Middle frontal gyrus (tissue), 1 donor: ENCODE measurements around the gene CAPN15.
"Not testable (repeated sequence)": the region's sequence is repeated elsewhere in the genome, so short reads cannot be mapped to it uniquely, and the experiment has no call there.

Experiments used
- DNase-seq: peaks from one replicate; pipeline ENCODE4 v3.0.0-alpha.2; 2015; ENCODE audit warnings: low spot score; ENCODE audit errors: extremely low spot score

The CAPN15 gene

DNA sequence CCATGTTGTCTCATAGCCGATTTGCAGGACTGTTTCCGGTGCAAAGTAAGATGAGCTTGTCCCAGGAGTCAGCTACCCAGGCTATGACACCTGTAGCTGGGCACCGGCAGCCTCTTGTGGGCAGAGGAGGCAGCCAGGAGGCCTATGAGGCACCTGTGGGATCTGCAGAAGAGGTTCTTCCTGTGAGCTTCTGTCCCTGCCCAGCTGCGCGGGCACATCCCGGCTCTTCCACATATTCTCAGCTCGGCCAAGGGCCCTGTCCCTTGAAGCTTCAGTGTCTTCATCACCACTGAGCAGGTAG is 21.3 kb upstream of the CAPN15 start:
- DNase-seq: no peak

- DNase-seq: not testable (repeated sequence)
Observed at GRCh38 chr16:507527-507926, 20.0 kb upstream of the CAPN15 start.

- DNase-seq: no peak
Observed at GRCh38 chr16:507996-508395, 19.5 kb upstream of the CAPN15 start.

GRCh38 chr16:508884-509736 is 18.4 kb upstream of the CAPN15 start:
- no peak for DNase-seq

DNA sequence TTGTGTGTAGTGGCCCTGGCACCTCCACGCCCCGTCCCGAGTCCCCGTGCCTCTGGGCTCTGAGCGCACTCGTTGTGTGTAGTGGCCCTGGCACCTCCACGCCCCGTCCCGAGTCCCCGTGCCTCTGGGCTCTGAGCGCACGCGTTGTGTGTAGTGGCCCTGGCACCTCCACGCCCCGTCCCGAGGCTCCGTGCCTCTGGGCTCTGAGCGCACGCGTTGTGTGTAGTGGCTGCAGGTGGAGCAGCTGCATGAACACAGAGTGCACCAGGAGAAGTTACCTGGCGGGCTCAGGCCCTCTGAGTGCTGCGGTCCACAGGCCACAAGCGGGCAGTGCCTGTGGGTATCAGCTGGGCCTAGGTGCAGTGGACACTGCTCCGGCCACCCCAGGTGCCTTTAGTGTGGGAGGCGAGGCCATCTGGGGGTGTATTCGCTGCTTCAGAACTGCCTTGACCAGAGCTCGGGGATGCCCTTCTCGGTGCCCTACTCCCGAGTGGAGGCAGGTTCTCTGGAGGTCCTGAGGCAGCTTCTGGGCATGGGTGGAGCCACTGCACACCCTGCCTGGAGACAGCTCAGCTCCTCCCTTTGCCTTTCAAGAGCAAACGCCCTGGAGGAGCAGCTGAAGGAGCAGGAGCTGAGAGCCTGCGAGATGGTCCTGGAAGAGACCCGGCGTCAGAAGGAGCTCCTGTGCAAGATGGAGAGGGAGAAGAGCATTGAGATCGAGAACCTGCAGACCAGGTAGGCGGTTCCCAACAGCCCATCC is 17.3 kb upstream of the CAPN15 start:
- no peak for DNase-seq

GRCh38 chr16:512802-513201 is 14.7 kb upstream of the CAPN15 start:
- DNase-seq: no peak

DNA sequence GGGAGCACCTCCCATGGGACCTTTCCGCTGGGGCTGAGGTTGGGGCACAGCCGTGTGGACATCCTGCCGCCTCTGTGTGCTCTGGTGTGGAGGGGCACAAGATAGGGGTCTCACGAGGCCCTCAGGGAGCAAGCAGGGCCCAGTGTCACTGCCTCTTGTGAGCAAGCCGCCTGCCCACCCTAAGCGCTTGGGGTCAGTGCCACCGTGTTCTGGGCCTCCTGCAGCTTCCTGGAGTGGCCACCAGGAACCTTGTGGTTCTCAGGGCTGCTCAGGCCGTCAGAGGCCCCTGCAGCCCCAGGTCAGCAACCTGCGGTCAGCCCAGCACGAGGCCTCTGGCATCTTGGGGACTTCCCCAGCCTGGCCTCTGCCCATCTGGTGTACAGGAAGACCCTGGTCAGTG is 13.6 kb upstream of the CAPN15 start:
- DNase-seq: no peak

DNA sequence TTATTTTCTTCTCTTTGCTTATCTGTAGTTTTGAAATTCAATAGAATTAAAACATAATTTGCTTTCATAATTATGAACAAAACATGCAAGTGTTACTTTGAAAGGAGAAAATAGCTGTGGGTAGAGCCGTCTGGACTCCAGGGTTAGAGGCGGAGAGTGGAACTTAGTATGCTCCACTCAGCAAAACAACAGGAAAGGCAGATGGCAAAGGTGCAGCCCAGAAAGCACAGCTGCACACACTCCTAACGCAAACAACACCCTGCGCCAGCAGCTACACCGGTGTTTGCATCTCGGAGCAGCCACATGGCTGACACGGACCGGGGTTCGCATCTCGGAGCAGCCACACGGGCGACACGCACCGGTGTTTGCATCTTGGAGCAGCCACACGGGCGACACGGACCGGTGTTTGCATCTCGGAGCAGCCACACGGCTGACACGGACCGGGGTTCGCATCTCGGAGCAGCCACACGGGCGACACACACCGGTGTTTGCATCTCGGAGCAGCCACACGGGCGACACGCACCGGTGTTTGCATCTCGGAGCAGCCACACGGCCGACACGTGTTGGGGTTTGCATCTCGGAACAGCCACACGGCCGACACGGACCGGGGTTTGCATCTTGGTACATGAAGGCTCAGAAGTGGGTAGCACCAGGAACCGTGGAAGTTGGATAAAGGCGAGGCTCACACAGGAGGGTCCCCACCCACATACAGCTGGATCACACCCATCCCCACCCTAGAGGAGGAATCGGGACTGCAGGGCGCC is 12.2 kb upstream of the CAPN15 start:
- no peak for DNase-seq

DNA sequence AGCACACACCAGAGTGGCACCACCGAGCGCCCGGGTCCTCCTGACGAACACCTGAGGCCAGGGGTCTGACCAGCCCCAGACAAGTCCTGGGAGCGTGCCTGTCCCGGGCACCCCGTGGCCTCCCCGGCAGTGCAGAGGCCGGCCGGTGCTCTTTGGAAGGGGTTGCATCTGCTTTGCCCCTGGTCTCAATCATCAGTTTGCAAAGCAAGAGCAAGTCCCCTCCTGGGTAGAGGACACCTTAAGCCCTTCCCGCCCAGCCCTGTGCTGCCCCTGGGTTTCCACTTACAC is 11.6 kb upstream of the CAPN15 start:
- no peak for DNase-seq

GRCh38 chr16:516301-516700 is 11.2 kb upstream of the CAPN15 start:
- no peak for DNase-seq

DNA sequence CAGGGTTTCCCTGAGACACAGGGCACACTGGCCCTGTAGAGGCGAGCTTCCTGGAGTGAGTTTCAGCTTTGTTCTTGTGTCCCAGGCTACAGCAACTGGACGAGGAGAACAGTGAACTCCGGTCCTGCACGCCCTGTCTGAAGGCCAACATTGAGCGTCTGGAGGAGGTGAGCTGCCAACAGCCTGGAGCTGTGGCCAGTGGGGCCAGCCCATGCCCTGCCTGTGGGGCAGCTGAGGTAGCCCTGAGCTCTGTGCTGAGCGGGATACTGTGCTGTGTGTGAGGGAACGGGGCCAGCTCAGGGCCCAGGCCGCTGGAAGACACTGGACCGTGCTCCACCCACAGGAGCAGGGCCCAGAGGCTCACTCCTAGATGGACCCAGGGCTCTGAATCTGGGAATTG is 8.7 kb upstream of the CAPN15 start:
- DNase-seq: no peak

DNA sequence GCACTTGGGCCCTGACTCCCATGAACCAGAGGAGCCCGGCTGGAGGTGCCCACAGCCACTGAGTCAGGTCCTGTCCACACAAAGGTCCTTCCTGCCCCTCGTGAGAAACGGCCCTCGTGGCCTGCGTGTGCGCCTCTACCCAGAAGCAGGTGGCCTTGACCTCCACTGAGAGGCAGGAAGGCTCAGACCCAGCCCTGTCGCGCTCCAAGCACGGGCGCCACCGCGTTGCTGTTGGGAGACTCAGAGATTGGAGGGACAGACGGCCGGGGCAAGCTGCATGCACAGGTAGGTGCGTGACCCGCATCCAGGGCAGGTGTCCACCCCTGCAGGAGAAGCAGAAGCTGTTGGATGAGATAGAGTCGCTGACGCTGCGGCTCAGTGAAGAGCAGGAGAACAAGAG is 8.1 kb upstream of the CAPN15 start:
- DNase-seq: no peak

GRCh38 chr16:519841-520687 is 7.4 kb upstream of the CAPN15 start:
- no peak for DNase-seq

DNA sequence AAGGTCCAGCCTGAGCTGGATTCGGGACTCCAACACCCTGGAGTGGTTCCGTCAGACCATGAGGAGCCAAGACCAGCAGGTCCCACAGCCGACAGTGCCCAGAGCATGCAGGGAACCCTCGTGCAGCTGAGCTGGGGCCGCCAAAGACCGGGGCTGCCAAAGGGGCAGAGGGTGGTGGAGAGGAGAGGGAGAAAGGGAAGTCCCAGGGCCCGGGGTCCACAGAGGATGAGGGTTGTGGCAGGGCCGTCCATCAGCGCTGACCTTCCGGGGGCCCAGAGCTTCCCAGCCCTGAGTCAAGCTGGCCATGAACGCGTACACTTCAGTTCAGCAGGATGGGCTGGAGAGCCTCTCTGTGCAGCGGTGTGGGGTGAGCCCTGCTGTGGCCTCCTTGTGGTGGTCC is 6.7 kb upstream of the CAPN15 start:
- DNase-seq: no peak

DNA sequence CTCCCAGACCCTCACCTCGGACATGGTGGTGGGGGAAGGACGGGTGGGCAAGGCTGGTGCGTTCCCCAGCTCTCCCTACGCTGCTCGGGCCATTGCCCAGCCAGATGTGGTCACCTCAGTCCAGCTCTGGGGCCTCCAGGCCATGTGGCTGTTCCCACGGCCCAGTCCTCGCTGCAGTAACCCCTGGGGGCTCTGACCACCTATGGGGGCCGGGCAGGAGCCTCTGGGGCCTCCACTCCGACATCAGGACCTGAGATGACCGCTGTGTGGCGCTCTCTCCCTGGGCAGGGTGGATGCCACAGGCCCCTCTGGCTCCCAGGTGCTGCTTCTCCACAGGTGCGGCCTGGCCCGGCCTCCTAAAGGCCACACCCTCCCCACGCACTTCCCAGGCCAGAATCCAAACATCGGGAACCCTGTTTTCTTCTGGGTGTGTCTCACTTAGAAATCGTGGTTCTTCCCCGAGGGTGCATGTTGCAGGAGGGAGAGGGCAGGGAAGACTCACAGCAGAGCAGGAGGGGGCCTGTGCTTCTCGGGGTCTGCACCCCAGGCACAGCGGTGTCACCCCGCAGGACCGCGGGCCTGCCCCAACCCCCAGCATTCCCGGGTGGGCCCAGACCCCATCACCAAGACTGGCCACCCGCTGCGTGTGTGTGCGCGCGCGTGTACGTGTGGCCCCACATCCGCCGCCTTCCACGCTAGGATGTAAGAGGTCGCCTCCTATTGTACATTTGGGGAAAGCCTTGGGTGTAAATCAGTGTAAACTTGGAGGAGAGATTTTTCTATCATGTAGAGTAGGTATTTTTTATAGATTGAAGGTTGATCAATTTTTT is 5.9 kb upstream of the CAPN15 start:
- no peak for DNase-seq

DNA sequence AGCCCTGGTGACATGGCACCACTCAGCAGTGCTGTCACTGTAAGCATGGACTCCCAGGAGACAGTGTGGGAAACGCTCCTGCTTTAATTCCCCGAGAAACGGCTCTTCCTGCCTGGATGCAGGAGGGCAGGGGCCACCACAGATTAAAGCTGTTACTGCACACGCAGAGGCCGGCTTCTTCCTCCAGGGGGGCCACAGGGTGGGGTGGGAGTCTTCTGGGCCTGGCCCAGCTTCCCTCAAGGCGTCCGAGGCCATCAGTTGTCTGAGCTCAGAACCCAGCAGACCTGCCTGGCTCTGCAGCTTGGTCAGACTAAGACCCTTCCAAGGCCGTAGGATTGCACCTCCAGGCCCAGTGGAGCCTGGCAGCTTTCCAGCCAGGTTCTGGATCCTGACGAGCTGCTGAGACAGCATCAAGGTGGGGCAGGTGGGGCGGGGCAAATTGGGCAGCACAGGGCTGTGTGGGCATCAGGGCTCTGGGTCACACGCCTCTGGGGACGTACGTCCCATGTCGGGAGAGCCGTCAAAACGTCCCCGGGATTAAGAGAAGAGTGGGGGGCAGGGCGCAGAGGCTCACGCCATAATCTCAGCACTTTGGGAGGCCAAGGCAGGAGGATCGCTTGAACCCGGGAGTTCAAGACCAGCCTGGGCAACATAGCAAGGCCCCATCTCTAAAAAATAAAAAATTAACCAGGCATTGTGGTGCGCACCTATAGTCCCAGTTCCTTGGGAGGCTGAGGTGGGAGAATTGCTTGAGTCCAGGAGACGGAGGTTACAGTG is 5.0 kb upstream of the CAPN15 start:
- DNase-seq: no peak

GRCh38 chr16:523097-523741 is 4.3 kb upstream of the CAPN15 start:
- DNase-seq: no peak

GRCh38 chr16:524274-525040 is 3.1 kb upstream of the CAPN15 start:
- DNase-seq: no peak

GRCh38 chr16:525123-525519 is 2.4 kb upstream of the CAPN15 start:
- DNase-seq: no peak
